HepG2 (cell line): Measurements from ENCODE around the gene TCERG1L. TPM values are rescaled to one million over a fixed set of nuclear protein-coding genes. Genes with fewer than 3 reads are reported as not detected.

ENCODE experiments used
- ATAC-seq: fragments of 200-7000 bp; cut with Tn5 transposase; 3 replicates; pipeline ENCODE4 v1.9.1; 2020; ENCODE audit warnings: mild to moderate bottlenecking, moderate library complexity
- BruUV-seq: library from RNA; stranded (reverse); fragments of 400-500 nt; replicated peaks from 2 replicates; lab custom pipeline; 2021; lab: Mats Ljungman, UMichigan
- CTCF ChIA-PET: fragments of 300-600 bp; formaldehyde crosslinking; extraction: SDS; loops from one replicate; lab custom pipeline; 2021; ENCODE audit warnings: low total read pairs, inconsistent platforms, low intra/inter-chr PET ratio; lab: Yijun Ruan, JAX
- POLR2A ChIA-PET: fragments of 350-600 bp; sonication (Branson Sonifier 250); formaldehyde crosslinking; loops from one replicate; lab custom pipeline; 2020; ENCODE audit warnings: antibody characterized with exemption, inconsistent platforms; lab: Yijun Ruan, JAX
- DNase-seq: peaks from one replicate; pipeline ENCODE4 v3.0.0-alpha.2; 2015; ENCODE audit warnings: low spot score
- FAIRE-seq: peaks from 3 replicates; lab custom pipeline; 2011; peaks lifted over from hg19 to GRCh38; lab: Jason Lieb, UNC
- H2AFZ ChIP-seq: one replicate; pipeline ENCODE4 v1.6.1; 2011; ENCODE audit warnings: low read length, inconsistent platforms
- H3K27ac ChIP-seq: fragments of 300-600 bp; 3 replicates; pipeline ENCODE4 v1.8.0; 2011; ENCODE audit warnings: mixed run types, mild to moderate bottlenecking, mixed read lengths, low read length, inconsistent platforms; ENCODE audit not compliant: insufficient read depth; ENCODE audit errors: extremely low read length
- H3K27me3 ChIP-seq, 2 experiments: fragments of 200-600 bp in 1 of 2; 2 replicates in 1 of 2; 3 replicates in 1 of 2; pipeline versions ENCODE4 v1.6.0 to v1.8.0; 2011; ENCODE audit warnings: low read length in 2 of 2, mild to moderate bottlenecking in 2 of 2, moderate library complexity in 2 of 2, inconsistent platforms in 1 of 2; ENCODE audit not compliant: insufficient read depth in 2 of 2, control insufficient read depth in 1 of 2
- H3K36me3 ChIP-seq, 2 experiments: fragments of 200-600 bp in 1 of 2; replicated peaks in 1 of 2; 2 replicates in 1 of 2; 3 replicates in 1 of 2; pipeline versions ENCODE4 v1.5.1 to v1.8.0; 2011; ENCODE audit warnings: low read length in 2 of 2, inconsistent platforms in 1 of 2; ENCODE audit not compliant: insufficient read depth in 2 of 2, control insufficient read depth in 1 of 2
- H3K4me1 ChIP-seq: 2 replicates; pipeline ENCODE4 v1.5.1; 2012; ENCODE audit warnings: low read length, inconsistent platforms; ENCODE audit not compliant: insufficient read depth
- H3K4me2 ChIP-seq: 2 replicates; pipeline ENCODE4 v1.6.0; 2011; ENCODE audit warnings: low read depth, low read length, inconsistent platforms
- H3K4me3 ChIP-seq, 3 experiments: fragments of 200-600 bp in 1 of 3; sonication (generic), shearing (Covaris generic) in 1 of 3; replicated peaks in 1 of 3; 2 replicates each; pipeline ENCODE4 v1.5.1; 2011 to 2016; ENCODE audit warnings: low read length in 3 of 3, inconsistent platforms in 2 of 3, low read depth in 2 of 3, mild to moderate bottlenecking in 2 of 3, control low read depth in 1 of 3, mixed read lengths in 1 of 3; ENCODE audit not compliant: insufficient read depth in 1 of 3
- H3K79me2 ChIP-seq: one replicate; pipeline ENCODE4 v1.6.1; 2011; ENCODE audit warnings: low read length, inconsistent platforms; ENCODE audit not compliant: insufficient read depth
- H3K9ac ChIP-seq: 2 replicates; pipeline ENCODE4 v1.6.0; 2011; ENCODE audit warnings: mild to moderate bottlenecking, low read depth, low read length, inconsistent platforms; ENCODE audit not compliant: insufficient read depth
- H3K9me3 ChIP-seq: 2 replicates; pipeline ENCODE4 v1.5.1; 2012; ENCODE audit warnings: mild to moderate bottlenecking, low read length
- H4K20me1 ChIP-seq: 2 replicates; pipeline ENCODE4 v1.6.0; 2011; ENCODE audit warnings: inconsistent platforms, mild to moderate bottlenecking, low read length, moderate library complexity; ENCODE audit not compliant: insufficient read depth
- DZIP1 ChIP-seq: sonication (generic); formaldehyde crosslinking; IDR thresholded peaks from 2 replicates; pipeline ENCODE4 v1.5.0; 2020; ENCODE audit warnings: mild to moderate bottlenecking, missing genetic modification reagents
- EED ChIP-seq: sonication (generic); formaldehyde crosslinking; IDR thresholded peaks from 2 replicates; pipeline ENCODE4 v1.5.0; 2020; ENCODE audit warnings: mild to moderate bottlenecking, missing genetic modification reagents
- FOXK2 ChIP-seq: fragments of 450-650 bp; IDR thresholded peaks from 2 replicates; pipeline ENCODE4 v1.6.1; 2016
- KDM1A ChIP-seq: IDR thresholded peaks from 2 replicates; pipeline ENCODE4 v1.6.1; 2016; ENCODE audit warnings: missing compliant biosample characterization
- KLF12 ChIP-seq: sonication (generic); formaldehyde crosslinking; IDR thresholded peaks from 2 replicates; pipeline ENCODE4 v1.4.0; 2020; ENCODE audit warnings: missing genetic modification reagents, borderline replicate concordance
- MTF1 ChIP-seq: sonication (generic); formaldehyde crosslinking; IDR thresholded peaks from 2 replicates; pipeline ENCODE4 v1.5.0; 2020; ENCODE audit warnings: missing genetic modification reagents
- NFIB ChIP-seq: sonication (generic); formaldehyde crosslinking; IDR thresholded peaks from 2 replicates; pipeline ENCODE4 v1.9.0; 2021; ENCODE audit warnings: missing genetic modification reagents, mild to moderate bottlenecking, borderline replicate concordance
- PHB2 ChIP-seq: fragments of 450-650 bp; IDR thresholded peaks from 2 replicates; pipeline ENCODE4 v1.6.1; 2018; ENCODE audit not compliant: partially characterized antibody
- PLRG1 ChIP-seq: fragments of 450-650 bp; conservative IDR thresholded peaks from 2 replicates; pipeline ENCODE4 v1.6.1; 2016
- SMAD1 ChIP-seq: sonication (generic); formaldehyde crosslinking; IDR thresholded peaks from 2 replicates; pipeline ENCODE4 v1.4.0; 2020; ENCODE audit warnings: missing genetic modification reagents, low read depth, mild to moderate bottlenecking, borderline replicate concordance
- SMAD3 ChIP-seq: sonication (generic); formaldehyde crosslinking; IDR thresholded peaks from 2 replicates; pipeline ENCODE4 v1.4.0; 2020; ENCODE audit warnings: missing genetic modification reagents
- ZBTB3 ChIP-seq: sonication (generic); formaldehyde crosslinking; IDR thresholded peaks from 2 replicates; pipeline ENCODE4 v1.4.0; 2020; ENCODE audit warnings: low read depth, mild to moderate bottlenecking, moderate library complexity, missing genetic modification reagents, borderline replicate concordance
- ZNF451 ChIP-seq: sonication (generic); formaldehyde crosslinking; IDR thresholded peaks from 2 replicates; pipeline ENCODE4 v1.5.0; 2020; ENCODE audit warnings: mild to moderate bottlenecking, missing genetic modification reagents
- ZNF468 ChIP-seq: sonication (generic); formaldehyde crosslinking; IDR thresholded peaks from 2 replicates; pipeline ENCODE4 v1.8.0; 2022; ENCODE audit warnings: mild to moderate bottlenecking, moderate library complexity, missing genetic modification reagents
- ZNF510 ChIP-seq: sonication (generic); formaldehyde crosslinking; IDR thresholded peaks from 2 replicates; pipeline ENCODE4 v1.4.0; 2020; ENCODE audit warnings: low read depth, mild to moderate bottlenecking, missing genetic modification reagents
- ZNF746 ChIP-seq: sonication (generic); formaldehyde crosslinking; IDR thresholded peaks from 2 replicates; pipeline ENCODE4 v1.8.0; 2022; ENCODE audit warnings: mild to moderate bottlenecking, missing genetic modification reagents
- ZNF747 ChIP-seq: sonication (generic); formaldehyde crosslinking; IDR thresholded peaks from 2 replicates; pipeline ENCODE4 v1.8.1; 2023; ENCODE audit warnings: missing genetic modification reagents, mild to moderate bottlenecking, borderline replicate concordance
- ZNF766 ChIP-seq: sonication (generic); formaldehyde crosslinking; IDR thresholded peaks from 2 replicates; pipeline ENCODE4 v1.5.0; 2020; ENCODE audit warnings: missing genetic modification reagents, borderline replicate concordance
- ZNF841 ChIP-seq: sonication (generic); formaldehyde crosslinking; IDR thresholded peaks from 2 replicates; pipeline ENCODE4 v1.8.1; 2023; ENCODE audit warnings: missing genetic modification reagents, borderline replicate concordance
- ZZZ3 ChIP-seq: sonication (generic); formaldehyde crosslinking; IDR thresholded peaks from 2 replicates; pipeline ENCODE4 v1.4.0; 2020; ENCODE audit warnings: missing genetic modification reagents, mild to moderate bottlenecking, borderline replicate concordance
- WGBS: methylation state at CpG from one replicate; pipeline ENCODE4 v1.1.6; 2017; ENCODE audit warnings: low lambda C conversion rate; 5-methylcytosine and 5-hydroxymethylcytosine counted together
- in situ Hi-C: cut with HindIII; loops from 2 replicates; pipeline ENCODE4 v1.10.0; 2017; ENCODE audit warnings: low pct_unique_long_range_greater_than_20kb; ENCODE audit not compliant: extremely low pct_ligation_motif_present
- intact Hi-C: fragments of 100-400 bp; cut with micrococcal nuclease; formaldehyde crosslinking; loops from one replicate; pipeline ENCODE4 v1.10.0; 2022; ENCODE audit not compliant: unreplicated experiment
- polyA plus RNA-seq, 8 experiments: library from polyadenylated mRNA; depleted of rRNA in 3 of 8; stranded (reverse) in 7 of 8; unstranded in 1 of 8; fragments of >200 nt; fragmentation: Illumina TruSeq in 4 of 8; extraction: Trizol in 4 of 8; gene quantifications; 2 replicates each; pipeline versions ENCODE4 v1.2.1 to v1.2.3, GENCODE V29; 2011 to 2016; ENCODE audit warnings: low read depth in 4 of 8, missing spikeins in 1 of 8, mixed read lengths in 1 of 8; ENCODE audit not compliant: insufficient read depth in 1 of 8
- total RNA-seq, 5 experiments: library from RNA; depleted of rRNA; stranded (reverse); fragments of >200 nt; fragmentation: Illumina TruSeq; extraction: Trizol; gene quantifications; 2 replicates each; pipeline ENCODE4 v1.2.3, GENCODE V29; 2016; ENCODE audit warnings: low read depth in 1 of 5
- TF ChIP-seq, protein P1 (sequence below): IDR thresholded peaks from 2 replicates; pipeline ENCODE4 v1.6.1; 2016; ENCODE audit warnings: mild to moderate bottlenecking
- TF ChIP-seq, protein P2 (sequence below): fragments of 450-650 bp; IDR thresholded peaks from 2 replicates; pipeline ENCODE4 v1.6.1; 2017

The TCERG1L gene
- total and polyA plus RNA-seq, 2 of the 13 experiments (the other 11 are each of a cell fraction or from before 2014, with no cell fraction given), result not detected

DNA sequence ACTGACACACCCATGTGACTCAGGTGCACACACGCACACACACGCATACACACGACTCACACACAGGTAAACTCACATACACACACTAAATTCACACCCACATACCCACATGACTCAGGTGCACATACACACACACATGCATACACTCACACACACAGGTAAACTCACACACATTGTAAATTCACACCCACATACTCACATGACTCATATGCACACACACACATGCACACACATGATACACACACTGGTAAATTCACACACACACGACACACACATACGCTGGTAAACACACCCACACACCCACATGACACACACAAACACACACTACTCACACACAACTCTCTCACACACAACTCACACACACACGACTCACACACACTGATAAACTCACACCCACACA is 63.6 kb downstream of the TCERG1L start (continued):
- no peak for TF ChIP-seq NFIB
- TF ChIP-seq PLRG1, result 0 out of 2 replicates have a peak, but pooled peaks have one; percentile 9
- TF ChIP-seq DZIP1 (CRISPR knock-in tag), result no peak
- peak; percentile 51 for TF ChIP-seq FOXK2
- TF ChIP-seq ZNF468, result no peak
- TF ChIP-seq, protein P1, sequence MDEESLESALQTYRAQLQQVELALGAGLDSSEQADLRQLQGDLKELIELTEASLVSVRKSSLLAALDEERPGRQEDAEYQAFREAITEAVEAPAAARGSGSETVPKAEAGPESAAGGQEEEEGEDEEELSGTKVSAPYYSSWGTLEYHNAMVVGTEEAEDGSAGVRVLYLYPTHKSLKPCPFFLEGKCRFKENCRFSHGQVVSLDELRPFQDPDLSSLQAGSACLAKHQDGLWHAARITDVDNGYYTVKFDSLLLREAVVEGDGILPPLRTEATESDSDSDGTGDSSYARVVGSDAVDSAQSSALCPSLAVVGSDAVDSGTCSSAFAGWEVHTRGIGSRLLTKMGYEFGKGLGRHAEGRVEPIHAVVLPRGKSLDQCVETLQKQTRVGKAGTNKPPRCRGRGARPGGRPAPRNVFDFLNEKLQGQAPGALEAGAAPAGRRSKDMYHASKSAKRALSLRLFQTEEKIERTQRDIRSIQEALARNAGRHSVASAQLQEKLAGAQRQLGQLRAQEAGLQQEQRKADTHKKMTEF, result no peak
- TF ChIP-seq ZNF766, result no peak
- TF ChIP-seq ZNF451, result no peak
- no peak for TF ChIP-seq ZBTB3
- TF ChIP-seq EED, result no peak
- TF ChIP-seq, all 625 proteins: peak for 6

DNA sequence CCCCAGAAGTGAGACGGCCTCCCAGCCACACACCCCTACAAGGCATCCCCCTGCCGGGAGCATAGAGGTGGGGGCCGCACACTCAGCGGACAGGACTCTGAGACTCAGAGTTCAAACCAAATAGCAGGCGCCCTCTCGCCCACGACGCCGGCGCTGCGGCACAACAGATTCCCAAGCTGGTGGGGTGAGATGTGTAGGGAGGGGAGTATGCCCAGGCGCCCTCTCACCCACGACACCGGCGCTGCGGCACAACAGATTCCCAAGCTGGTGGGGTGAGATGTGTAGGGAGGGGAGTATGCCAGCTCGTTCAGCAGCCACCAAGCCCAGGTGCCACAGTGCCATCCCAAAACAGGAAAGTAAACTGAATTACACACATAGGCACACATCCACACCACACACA is 64.7 kb downstream of the TCERG1L start:
- intact Hi-C loops, result no loop called here
- no peak for DNase-seq
- Histone ChIP-seq H3K27me3 (peaks cover 8 to 25% of the 10 kb centered on the region in 2 experiments; a peak in 3 of 5 replicates), H3K4me3 (no peak overlapping the region), H3K4me2 (no peak overlapping the region), H3K27ac (no peak overlapping the region), H3K4me1 (no peaks in the 10 kb centered on the region), H2AFZ (no peak overlapping the region), H4K20me1 (no peaks in the 10 kb centered on the region), H3K9me3 (no peaks in the 10 kb centered on the region), H3K79me2 (no peaks in the 10 kb centered on the region), H3K9ac (no peak overlapping the region), H3K36me3 (no peaks in the 10 kb centered on the region)
- CTCF ChIA-PET, result no interaction called here
- in situ Hi-C loops, result loop anchor here (10.0 kb wide), 1 partner anchor 628 kb away; no protein-coding TSS in a partner anchor
- FAIRE-seq, result no peak
- WGBS, result 22% methylated on average over 6 of the region's 17 CpGs
- POLR2A ChIA-PET, result no interaction called here
- BruUV-seq, result no TSS peak
- ATAC-seq, result no peak
- TF ChIP-seq KLF12 (CRISPR knock-in tag), result no peak
- no peak for TF ChIP-seq ZNF746 (CRISPR knock-in tag)
- no peak for TF ChIP-seq SMAD1 (CRISPR knock-in tag)
- TF ChIP-seq ZNF841 (CRISPR knock-in tag), result no peak
- TF ChIP-seq, protein P2, sequence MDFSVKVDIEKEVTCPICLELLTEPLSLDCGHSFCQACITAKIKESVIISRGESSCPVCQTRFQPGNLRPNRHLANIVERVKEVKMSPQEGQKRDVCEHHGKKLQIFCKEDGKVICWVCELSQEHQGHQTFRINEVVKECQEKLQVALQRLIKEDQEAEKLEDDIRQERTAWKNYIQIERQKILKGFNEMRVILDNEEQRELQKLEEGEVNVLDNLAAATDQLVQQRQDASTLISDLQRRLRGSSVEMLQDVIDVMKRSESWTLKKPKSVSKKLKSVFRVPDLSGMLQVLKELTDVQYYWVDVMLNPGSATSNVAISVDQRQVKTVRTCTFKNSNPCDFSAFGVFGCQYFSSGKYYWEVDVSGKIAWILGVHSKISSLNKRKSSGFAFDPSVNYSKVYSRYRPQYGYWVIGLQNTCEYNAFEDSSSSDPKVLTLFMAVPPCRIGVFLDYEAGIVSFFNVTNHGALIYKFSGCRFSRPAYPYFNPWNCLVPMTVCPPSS, result no peak
- no peak for TF ChIP-seq ZNF747 (CRISPR knock-in tag)
- TF ChIP-seq PHB2, result no peak
- TF ChIP-seq SMAD3 (CRISPR knock-in tag), result no peak
- no peak for TF ChIP-seq ZZZ3 (CRISPR knock-in tag)
- no peak for TF ChIP-seq MTF1 (CRISPR knock-in tag)
- no peak for TF ChIP-seq KDM1A (CRISPR knock-in tag)
- no peak for TF ChIP-seq ZNF510 (CRISPR knock-in tag)
